ENCODE measurements around the gene DSCAML1. TPM values are rescaled to one million over a fixed set of nuclear protein-coding genes. Genes with fewer than 3 reads are reported as not detected.

Gene DSCAML1
- total RNA-seq, 1 donor from 2014 or later, result 1.3 TPM

DNA sequence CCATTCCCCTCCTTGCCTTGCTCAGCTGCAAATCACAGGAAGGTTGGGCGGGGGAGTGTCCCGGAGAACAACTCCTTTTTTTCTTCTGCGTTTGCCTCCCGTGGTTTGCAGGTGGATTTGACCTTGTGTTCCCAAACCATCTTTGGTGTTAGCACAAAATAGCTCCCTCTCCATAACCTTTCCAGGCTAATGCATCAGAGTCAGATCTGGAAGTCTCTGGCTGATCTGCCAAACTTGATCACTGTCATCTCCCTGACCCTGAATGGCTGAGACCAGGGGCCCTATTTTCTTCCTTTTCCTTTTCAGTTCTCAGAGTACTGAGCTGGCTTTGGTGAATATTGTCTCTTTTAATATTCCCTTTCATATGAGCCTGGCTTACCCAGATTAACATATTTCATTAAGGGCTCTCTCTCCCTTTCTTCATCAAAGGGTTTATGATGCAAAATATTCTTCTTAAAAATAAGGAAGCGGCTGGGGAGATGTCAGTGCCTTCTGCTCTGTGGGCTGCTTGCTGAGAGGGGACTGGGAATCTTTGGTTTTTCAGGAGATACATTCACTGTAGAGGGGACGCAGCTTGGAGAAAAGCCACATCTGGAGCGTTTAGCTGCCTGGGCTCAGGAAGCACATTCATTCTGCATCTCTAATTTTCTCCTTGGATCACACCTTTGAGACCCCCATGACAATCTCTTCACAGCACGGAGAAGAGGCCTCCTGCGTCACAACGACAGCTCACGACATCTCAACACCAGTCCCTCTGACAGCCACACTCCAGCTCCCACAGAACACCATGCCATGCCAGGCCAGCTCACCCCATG, 321.1 kb downstream of the DSCAML1 start:
- no peak overlapping the region for H3K4me3 ChIP-seq
- no peaks in the 10 kb centered on the region for H3K9me3 ChIP-seq
- TF ChIP-seq, protein P1, sequence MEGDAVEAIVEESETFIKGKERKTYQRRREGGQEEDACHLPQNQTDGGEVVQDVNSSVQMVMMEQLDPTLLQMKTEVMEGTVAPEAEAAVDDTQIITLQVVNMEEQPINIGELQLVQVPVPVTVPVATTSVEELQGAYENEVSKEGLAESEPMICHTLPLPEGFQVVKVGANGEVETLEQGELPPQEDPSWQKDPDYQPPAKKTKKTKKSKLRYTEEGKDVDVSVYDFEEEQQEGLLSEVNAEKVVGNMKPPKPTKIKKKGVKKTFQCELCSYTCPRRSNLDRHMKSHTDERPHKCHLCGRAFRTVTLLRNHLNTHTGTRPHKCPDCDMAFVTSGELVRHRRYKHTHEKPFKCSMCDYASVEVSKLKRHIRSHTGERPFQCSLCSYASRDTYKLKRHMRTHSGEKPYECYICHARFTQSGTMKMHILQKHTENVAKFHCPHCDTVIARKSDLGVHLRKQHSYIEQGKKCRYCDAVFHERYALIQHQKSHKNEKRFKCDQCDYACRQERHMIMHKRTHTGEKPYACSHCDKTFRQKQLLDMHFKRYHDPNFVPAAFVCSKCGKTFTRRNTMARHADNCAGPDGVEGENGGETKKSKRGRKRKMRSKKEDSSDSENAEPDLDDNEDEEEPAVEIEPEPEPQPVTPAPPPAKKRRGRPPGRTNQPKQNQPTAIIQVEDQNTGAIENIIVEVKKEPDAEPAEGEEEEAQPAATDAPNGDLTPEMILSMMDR (IDR thresholded peaks at IDR 0.05), result no peak
- no peaks in the 10 kb centered on the region for H3K4me1 ChIP-seq
- intact Hi-C loops (cut with DNase I), result no loop called here
- no peak for ATAC-seq
- H3K27ac ChIP-seq, result no peak overlapping the region
- no peaks in the 10 kb centered on the region for H3K27me3 ChIP-seq
- no peaks in the 10 kb centered on the region for H3K36me3 ChIP-seq
- DNase-seq, result no peak

DNA sequence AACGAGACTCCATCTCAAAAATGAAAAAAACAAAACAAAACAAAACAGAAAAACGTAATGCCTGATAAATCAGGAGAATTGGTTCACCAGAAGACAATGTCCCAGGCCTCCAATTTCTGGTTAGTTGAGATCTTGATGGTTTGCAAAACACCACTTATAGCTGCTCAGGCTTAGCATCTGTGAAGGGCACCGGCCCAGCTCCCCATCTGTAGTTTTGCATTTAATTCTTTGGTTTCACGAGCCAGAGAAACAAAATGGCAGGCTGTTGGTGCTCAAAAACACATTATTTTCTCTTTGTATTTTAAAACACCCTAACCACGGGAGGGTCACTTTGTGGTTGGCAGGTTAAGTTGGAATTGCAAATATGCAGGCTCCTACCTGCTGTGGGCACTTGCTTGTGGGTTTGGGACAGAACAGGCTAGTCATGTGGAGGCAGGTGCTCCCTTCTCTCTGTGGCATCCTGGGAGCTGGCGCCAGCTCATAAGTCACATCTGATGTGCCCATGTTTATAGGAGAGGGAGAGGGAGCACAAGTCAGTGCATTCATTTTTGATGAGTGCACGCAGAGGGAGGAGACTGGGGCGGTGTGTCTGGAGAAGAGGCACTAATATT, 323.4 kb downstream of the DSCAML1 start:
- H3K27me3 ChIP-seq, result no peaks in the 10 kb centered on the region
- no peak for DNase-seq
- H3K4me1 ChIP-seq, result no peaks in the 10 kb centered on the region
- H3K9me3 ChIP-seq, result no peaks in the 10 kb centered on the region
- H3K4me3 ChIP-seq, result no peak overlapping the region
- ATAC-seq, result no peak
- no peak overlapping the region for H3K27ac ChIP-seq
- intact Hi-C loops (cut with DNase I), result no loop called here
- TF ChIP-seq, protein P1 (IDR thresholded peaks at IDR 0.05), result no peak
- no peaks in the 10 kb centered on the region for H3K36me3 ChIP-seq

DNA sequence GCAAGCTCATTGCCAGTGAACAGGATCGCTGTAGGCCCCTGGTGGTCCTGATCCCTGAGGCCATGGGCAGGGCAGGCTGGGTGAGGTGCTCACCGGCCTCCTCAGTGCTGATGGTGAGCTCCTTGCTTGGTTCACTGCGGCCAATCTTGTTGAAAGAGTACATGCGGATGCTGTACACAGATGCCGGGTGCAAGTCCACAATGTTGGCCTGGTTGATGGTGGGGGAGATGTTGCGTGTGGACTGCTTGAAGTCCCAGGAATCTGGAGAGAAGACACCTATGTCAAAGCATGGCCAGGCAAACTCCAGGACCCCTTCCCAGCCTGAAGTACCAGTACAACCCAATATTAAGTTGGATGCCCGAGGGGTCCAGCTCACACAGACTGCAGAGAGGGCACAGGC, 325.2 kb downstream of the DSCAML1 start:
- no peaks in the 10 kb centered on the region for H3K4me1 ChIP-seq
- intact Hi-C loops (cut with DNase I), result no loop called here
- TF ChIP-seq, protein P1 (IDR thresholded peaks at IDR 0.05), result no peak
- ATAC-seq, result no peak
- H3K27ac ChIP-seq, result no peak overlapping the region
- DNase-seq, result no peak
- H3K27me3 ChIP-seq, result no peaks in the 10 kb centered on the region
- H3K4me3 ChIP-seq, result no peak overlapping the region
- no peaks in the 10 kb centered on the region for H3K36me3 ChIP-seq
- no peaks in the 10 kb centered on the region for H3K9me3 ChIP-seq

DNA sequence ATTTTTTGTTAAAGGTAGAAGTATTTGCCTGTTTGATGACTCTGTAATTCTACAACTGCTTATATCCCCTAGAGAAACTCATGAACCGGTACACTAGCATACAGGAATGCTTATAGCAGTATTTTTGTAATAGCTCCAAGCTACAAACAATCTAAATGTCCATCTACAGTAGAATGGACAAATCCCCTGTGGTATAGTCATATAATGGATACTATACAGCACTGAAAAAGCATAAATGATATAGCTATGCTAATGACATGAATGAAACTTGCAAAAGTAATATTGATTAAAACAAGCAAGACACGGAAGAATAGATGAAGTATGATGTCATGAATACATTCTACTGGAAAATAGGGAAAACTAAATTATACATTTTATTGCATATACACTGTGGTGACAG, 326.4 kb downstream of the DSCAML1 start:
- TF ChIP-seq, protein P1 (IDR thresholded peaks at IDR 0.05), result no peak
- DNase-seq (no peak), ATAC-seq (no peak)

DNA sequence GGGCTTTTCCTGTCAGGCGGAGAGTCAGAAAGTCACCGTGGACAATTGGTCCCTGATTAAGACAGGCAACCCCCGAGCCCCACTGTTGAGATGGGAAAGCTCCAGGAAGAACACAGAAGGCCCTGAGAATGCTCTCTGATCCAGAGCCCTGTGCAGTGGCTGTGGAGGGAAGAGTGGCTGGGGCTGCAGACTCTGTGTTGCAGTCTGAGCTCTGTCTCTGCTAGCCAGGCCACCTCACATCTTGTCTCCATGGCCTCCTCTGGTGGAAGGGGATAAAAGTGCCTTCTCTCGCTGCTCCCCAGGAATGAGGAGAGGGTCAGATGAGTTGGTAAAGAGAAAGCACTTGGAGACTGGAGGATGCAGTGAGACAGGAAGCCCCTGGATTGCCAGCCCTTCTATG, 328.1 kb downstream of the DSCAML1 start:
- Histone ChIP-seq H3K4me3 (no peak overlapping the region), H3K9me3 (no peaks in the 10 kb centered on the region), H3K36me3 (no peaks in the 10 kb centered on the region), H3K4me1 (no peaks in the 10 kb centered on the region), H3K27ac (no peak overlapping the region), H3K27me3 (no peaks in the 10 kb centered on the region)
- TF ChIP-seq, protein P1 (IDR thresholded peaks at IDR 0.05), result no peak
- no peak for DNase-seq
- ATAC-seq, result no peak
- intact Hi-C loops (cut with DNase I), result no loop called here

More for the DNA sequence above, 326.4 kb downstream of the DSCAML1 start:
- H3K27ac ChIP-seq, result no peak overlapping the region
- no peaks in the 10 kb centered on the region for H3K27me3 ChIP-seq
- intact Hi-C loops (cut with DNase I), result no loop called here
- H3K4me1 ChIP-seq, result no peaks in the 10 kb centered on the region
- H3K4me3 ChIP-seq, result no peak overlapping the region
- H3K36me3 ChIP-seq, result no peaks in the 10 kb centered on the region
- no peaks in the 10 kb centered on the region for H3K9me3 ChIP-seq
